ENCODE data around the gene POTEJ.
"Not testable (repeated sequence)": the region's sequence is repeated elsewhere in the genome, so short reads cannot be mapped to it uniquely, and the experiment has no call there.

POTEJ gene

DNA sequence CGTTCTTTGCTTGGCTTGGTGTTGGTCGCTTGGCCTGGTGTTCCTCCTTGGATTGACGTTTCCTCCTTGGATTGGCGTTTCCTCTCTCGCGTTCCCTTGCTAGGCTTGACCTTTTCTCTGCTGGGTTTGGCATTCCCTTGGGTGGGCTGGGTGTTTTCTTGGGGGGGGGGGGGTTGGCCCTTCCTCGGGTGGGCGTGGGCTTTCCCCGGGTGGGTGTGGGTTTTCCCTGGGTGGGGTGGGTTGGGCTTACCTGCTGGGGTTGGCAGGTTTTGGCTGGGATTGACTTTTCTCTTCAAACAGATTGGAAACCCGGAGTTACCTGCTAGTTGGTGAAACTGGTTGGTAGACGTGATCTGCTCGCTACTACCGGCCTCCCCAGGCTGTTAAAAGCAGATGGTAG, at the start of gene POTEJ:
Gene POTEJ, plus strand, starts transcription at position 301 of the 400 bp plus-strand sequence. Its CDS starts 93 bp downstream, at position 394.
- DNase-seq (ENCODE audit: low read depth) = not testable (repeated sequence)

DNA sequence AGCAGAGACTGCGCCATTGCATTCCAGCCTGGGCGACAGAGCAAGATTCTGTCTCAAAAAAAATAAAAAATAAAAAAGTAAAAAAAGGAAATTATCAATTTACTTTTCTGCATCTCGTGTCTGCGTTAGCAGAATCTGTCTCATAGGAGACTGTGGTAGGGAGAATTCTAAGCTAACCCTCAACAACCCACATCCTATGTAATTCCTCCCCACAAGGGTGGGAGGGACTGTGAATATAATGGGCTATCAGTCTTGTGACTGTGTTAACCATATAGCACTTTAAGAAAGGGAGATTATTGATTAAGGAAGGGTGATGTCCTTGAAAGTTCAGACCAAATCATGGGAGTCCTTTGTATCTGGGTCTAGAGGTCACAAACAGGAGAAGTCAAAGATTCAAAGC, 45.1 kb upstream of the POTEJ start:
- DNase-seq (ENCODE audit: low read depth) = not testable (repeated sequence)

DNA sequence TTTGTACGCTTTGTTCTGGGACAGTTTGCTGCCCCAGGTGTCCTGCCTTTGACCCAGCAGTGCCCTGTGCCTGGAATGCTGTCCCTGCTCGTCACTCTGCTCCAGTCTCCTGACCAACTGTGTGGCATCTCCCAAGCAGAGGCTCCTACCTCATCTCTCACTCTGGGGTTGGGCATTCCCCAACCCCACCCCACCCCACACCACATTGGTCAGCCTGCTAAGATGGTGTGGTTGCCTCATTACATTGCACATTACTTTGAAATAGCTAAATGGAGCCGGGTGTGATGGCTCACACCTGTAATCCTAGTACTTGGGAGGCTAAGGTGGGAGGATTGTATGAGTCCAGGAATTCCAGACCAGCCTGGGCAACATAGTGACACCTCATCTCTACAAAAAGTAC, 39.3 kb upstream of the POTEJ start:
- DNase-seq (ENCODE audit: low read depth) = not testable (repeated sequence)

DNA sequence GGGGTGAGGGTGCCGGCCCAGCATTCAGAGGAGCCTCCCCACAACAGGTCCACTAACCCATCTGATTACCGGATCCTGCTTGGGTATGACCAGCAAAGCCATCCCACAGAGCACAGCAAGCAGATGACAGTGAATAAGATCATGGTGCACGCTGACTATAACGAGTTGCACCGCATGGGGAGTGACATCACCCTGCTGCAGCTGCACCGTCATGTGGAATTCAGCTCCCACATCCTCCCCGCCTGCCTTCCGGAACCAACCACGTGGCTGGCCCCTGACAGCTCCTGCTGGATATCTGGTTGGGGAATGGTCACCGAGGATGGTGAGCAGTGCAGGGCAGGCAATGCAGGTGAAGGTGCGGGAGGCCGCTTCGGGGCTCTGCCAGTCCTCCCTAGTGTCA, 37.0 kb upstream of the POTEJ start:
- not testable (repeated sequence) for DNase-seq (ENCODE audit: low read depth)

DNA sequence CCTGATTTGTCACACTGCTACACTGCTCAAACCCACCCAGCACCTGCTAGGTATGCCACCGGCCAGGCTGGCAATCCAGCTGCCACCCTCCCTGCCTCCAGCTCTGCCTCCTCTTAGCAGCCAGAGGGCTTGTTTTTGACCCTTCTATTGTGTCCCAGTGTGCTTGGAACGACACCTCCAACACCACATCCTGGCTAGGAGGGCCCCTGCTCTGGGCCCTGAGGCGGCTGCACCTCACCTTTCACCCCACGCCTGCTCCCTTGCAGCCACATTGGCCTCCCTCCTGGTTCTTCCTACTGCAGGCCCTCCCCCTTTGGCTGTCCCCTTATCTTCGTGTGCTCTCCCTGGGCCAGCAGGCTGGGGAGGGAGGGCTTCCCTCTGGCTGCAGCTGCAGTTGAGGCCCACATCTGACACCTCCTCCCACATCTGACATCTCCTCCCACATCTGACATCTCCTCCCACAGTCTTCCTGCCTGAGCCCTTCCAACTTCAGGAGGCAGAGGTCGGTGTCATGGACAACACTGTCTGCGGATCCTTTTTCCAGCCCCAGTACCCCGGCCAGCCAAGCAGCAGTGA, 34.9 kb upstream of the POTEJ start:
- not testable (repeated sequence) for DNase-seq (ENCODE audit: low read depth)

DNA sequence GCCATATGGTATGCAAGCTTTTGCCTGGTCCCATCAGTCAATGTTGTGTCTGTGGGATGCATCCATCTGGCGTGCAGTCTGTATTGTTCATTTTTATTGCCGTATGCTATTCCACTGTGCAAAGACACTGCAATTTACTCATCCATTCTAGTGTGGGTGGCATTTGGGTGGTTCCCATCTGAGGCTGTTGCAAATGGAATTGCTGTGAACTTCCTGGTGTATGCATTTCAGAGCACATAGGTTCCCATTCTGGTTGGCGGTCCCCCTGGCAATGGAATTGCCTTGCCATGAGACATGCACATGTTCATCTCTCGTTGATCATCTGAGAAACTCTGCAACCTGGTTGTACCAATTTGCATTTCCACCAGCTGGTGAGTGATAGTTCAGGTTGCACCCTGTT, 33.7 kb upstream of the POTEJ start:
- not testable (repeated sequence) for DNase-seq (ENCODE audit: low read depth)

DNA sequence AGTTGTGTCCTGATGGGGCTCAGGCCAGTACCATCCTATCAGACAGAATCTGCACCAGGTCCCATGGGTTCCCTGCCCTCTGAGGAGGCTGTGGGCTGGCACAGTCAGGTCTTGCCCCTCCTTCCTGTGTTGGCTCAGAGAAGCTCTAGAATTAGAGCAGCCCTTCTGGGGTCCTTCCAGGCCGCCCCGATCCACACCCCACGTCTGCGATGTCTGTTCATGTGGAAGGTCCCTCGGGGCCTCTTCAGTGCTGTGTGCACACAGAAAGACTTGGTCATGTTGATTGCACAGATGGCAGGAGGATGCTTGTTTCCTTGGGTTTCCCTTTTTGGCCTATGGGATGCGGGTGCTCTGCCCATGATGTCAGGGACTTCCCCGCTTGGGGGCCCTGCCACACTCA, 32.1 kb upstream of the POTEJ start:
- not testable (repeated sequence) for DNase-seq (ENCODE audit: low read depth)

DNA sequence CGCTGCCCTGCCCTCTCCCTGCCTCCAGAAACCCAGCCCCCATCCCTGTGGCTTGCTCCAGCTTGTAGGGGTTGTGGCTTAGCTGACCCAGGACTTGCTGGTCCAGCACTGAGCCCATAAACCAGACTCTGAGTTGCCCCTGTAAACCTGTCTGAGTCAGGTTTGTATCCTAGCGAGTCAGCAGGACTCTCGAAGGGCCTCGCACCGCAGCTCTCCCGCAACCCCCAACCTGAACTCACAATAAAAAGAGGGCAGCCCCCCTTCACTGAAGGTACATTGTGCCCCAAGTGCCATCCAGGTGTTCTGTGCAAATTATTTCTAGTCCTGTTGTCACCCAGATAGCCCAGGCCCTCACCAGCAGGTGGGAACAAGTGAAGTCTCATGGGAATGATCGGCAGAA, 29.7 kb upstream of the POTEJ start:
- not testable (repeated sequence) for DNase-seq (ENCODE audit: low read depth)

DNA sequence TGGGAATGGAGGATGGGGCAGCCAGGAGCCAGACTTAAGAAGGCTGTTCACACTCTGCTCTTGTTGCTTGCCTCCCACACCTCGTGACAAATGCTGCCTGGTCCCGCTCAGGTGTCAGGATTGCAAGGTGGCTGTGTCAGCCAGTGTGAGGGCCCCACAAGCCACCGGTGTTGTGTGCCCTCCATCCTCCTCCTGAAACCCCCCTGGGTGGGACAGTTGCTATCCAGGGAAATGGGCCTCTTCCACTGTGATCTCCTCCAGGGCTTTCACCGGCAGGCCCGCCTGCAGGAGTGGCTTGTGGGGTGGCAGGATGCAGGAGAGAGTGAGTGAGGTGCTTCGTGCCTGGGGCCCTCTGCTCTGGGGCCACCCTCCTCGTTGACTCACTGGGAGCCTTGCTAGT, 28.3 kb upstream of the POTEJ start:
- not testable (repeated sequence) for DNase-seq (ENCODE audit: low read depth)

DNA sequence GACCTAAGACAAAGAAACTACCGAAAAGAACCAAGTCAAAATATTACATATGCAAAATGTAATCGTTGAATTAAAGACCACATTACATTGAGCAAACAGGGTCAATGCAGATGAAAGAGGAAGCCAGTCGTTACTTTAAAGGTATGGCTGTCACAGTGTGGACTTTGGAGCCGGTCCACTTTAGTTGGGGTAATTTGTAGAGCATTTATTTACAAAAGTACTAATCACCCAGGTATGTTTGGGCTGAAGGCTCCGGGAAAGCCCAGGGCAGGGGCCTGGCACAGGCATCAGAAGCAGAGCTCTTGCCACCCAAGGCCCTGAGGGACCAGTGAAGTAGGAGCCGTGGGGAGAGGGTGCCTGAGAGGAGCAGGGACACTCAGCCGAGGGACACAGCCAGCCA, 27.7 kb upstream of the POTEJ start:
- DNase-seq (ENCODE audit: low read depth) = not testable (repeated sequence)

DNA sequence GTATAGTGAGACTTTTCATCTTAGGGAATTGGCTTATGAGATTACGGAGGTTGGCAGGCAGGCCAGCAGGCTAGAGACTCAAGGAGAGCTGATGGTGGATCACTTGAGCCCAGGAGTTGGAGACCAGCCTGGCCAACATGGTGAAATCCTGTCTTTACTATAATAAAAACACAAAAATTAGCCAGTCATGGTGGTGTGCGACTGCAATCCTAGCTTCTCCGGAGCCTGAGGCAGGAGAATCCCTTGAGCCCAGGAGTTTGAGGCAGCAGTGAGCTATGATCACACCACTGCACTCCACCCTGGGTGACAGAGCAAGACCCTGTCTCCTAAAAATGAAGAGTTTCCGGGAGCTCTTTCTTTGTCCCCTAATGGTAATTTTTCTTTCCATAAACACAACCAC, 26.5 kb upstream of the POTEJ start:
- not testable (repeated sequence) for DNase-seq (ENCODE audit: low read depth)

DNA sequence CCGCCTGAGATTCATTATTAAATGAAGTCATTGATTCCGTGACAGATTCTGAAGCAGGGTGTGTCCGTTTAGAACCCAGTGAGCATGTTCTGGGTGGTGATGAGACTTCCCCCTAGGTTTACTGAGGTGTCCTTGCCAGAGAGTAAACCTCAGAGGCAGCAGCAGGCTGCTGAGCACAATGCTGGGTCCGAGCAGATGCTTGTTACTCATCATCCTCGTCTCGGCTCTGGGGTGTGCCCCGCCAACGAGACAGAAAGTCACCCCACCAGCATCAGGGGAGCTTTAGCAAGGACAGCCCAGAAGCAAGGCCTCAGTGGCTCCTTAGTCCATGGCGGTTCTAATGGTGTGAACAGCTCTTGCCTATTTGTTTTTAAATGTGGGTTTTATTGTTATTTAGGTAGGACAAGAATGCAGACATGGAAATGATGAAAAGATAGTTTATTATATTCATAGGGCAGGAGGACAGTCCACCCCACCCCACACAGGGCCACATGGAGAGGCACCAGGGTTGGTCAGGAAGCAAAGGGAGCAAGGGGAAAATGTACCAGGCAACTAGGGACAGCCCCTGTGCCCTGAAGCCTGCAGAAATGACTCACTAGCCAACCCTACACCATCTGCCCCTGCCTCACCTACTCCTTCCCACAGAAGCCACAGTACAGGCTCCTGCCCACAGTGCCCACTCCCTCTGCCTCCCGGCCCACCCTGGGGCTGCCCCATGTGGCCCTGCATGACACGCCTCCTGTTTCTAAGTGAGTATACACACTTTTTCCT, 22.4 kb upstream of the POTEJ start:
- not testable (repeated sequence) for DNase-seq (ENCODE audit: low read depth)

DNA sequence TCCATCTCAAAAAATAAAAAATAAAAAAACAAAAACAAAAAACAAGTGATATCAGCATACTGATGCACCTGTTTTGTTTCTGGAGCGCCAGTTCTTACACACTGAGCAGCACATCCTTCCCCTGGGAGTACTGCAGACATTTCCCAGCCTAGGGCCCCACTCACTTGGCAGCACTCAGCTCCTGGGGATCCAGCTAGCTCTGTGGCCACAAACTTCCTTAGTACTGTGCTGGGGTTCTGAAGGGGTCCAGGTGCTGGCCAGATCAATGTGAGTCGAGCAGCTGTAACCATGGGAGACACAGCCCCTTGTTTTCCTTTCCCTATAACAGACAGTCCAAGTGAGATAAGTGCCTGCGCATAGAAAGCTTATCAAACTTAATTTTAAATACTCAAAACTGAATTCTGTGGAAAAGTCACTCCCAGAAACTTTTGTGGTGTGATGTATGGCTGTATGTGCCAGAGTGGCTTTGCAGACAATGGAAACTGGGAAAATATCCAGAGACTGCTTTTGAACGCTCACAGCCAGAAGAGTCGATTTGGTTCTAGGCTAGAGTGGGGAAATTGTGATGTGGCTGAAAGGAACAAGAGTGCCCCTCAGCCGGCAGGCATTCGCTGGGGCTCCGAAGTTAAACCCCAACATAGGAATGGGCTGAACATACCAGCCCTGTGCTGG, 20.9 kb upstream of the POTEJ start:
- not testable (repeated sequence) for DNase-seq (ENCODE audit: low read depth)

DNA sequence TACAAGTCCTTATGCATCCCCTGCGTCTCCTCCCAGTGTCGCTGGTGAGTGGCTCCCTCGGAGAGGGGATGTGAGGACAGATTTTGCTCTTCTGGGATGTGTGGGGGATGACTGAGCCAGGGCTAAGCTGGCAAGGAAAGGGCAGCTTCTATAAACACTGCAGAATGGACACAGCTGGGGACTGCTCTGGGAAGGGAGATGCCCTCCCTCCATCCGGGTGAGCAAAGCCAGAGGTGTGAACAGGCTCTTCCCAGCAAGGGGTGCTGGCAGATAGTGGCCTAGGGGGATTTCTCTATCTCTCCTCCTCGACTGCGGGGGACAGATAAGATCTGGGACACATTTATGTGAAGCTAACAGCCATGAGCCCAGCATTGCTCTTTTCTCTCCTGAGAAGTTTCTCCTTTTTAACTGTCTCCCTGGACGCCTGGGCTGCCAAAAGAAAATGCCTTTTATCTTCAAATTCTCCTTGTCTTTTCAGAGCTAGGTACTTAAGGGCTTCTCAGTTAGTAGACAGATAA, 20.3 kb upstream of the POTEJ start:
- DNase-seq (ENCODE audit: low read depth) = not testable (repeated sequence)

DNA sequence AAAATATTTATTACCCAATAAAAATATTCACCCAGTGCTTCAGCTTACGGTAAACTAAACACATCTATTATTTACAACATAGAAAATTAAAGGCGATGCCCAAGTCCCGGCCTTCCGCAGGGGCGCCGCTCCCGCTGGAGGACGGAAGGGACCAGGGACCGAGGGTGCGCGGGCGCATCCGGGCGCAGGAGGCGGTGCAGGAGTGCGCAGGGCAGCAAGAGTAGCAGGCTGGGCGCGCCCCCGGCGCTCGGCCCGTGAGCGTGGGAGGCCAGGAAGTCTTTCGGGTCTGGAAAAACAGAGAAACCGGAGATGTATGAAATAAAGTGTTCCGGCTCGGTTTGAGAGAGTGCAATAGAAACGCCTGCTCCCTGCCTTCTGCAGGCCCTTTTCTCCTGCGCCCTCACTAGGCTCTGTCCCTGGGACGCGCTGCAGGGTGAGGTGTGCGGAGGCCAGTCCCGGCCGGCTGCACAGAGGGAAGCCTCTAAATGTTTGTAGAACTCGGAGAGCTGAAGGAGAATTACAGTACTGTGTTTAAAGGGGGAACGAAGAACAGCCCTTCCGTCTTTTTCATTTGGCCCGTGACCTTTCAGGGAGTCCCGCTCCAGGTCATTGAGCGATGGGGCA, 18.3 kb upstream of the POTEJ start:
- not testable (repeated sequence) for DNase-seq (ENCODE audit: low read depth)

DNA sequence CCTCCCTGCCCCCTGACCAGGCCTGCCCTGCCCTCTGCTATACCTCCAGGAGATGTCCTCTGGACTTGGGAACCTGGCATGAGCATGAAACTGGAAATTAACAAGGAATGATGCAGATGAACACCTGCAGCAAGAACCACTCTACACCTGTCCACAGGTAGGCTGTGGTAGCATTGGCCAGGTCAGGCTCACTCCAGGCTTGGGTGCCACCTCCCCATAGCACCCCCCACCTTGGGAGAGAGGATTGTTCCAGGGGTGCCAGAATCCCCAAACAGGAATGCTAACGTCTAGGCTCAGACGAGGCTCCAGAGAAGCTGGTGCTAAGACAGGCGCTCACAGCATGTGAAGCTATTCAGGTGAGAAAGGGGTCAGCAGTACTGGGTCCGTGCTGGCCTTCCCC, 17.2 kb upstream of the POTEJ start:
- not testable (repeated sequence) for DNase-seq (ENCODE audit: low read depth)

DNA sequence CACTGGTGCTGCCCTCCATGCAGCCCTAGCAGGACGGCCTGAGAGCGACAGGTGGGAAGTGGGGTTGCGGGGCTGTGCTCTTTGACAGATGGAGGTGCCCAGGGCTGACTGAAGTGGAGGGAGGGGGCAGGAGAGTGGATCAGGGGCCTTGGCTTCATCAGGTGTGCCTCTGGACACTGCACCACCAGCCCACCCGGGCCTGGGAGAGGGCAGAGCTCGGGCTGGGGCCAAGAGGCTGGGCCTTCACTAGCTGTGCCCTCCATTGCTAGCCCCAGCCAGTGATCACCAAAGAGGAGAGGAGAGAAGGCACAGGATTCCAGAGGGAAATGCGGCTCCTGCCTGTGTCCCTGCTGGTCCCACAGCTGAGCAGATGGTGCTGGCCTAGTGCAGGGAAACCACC, 14.5 kb upstream of the POTEJ start:
- DNase-seq (ENCODE audit: low read depth) = not testable (repeated sequence)

DNA sequence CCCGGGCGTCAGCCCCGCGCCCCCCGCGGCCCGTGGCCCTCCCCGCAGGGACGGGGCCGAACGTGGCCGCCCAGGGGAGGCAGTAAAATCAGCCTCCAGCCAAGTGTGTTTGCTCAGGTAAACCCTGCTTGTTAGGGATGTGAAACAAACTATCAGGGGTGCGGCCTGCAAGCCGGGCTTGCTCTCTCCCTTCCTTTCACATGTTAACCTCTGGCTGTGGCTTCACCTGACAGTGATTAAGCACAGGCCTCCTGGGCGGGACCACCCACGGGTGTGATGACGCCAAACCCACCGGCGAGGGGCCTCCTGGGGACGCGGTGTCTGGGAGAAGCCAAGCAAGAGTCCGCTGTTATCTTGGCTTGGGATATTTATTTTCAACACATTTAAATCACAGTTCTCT, 13.2 kb upstream of the POTEJ start:
- not testable (repeated sequence) for DNase-seq (ENCODE audit: low read depth)

DNA sequence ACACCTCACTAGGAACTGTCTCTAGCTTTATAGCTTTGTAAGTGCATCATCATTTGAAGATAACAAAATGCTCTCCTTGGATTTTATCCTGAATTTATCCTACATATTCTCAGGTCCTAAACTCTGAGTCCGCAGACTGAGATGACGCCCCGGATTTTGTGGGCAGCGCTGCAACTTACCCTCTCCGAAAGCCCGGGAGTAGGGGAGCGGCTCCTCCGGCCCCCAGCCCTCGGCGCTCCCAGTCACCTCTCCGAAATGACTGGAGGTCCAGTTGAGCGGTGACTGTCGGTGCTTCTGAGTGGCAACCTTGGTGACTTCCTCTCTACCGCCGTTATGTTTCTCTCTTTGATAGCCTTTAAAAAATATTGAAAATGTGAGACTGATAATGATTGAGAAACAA, 12.8 kb upstream of the POTEJ start:
- not testable (repeated sequence) for DNase-seq (ENCODE audit: low read depth)

DNA sequence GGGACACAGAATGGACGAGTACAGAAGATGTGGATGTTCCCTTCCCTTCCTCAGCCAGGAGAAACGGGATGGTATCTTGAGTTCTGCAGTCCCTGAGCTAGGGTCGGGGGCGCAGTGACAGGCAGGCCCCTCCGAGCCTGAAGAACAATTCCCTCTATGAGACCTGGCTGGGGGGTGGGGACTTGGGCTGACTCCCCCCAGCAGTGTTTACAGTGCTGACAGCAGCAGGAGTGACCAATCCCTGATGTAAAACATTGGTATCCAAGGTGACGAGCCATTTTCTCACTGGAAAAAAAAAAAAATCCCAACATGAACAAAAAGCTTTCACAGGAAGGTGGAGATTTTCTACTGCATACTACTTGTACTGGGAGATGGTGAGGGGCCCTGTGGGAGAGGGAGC, 11.8 kb upstream of the POTEJ start, which contains the start of gene CFC1:
Gene CFC1, minus strand, starts transcription at position 183 of the 400 bp plus-strand sequence. CDS start 288 bp downstream, outside the sequence.
- DNase-seq (ENCODE audit: low read depth) = not testable (repeated sequence)

DNA sequence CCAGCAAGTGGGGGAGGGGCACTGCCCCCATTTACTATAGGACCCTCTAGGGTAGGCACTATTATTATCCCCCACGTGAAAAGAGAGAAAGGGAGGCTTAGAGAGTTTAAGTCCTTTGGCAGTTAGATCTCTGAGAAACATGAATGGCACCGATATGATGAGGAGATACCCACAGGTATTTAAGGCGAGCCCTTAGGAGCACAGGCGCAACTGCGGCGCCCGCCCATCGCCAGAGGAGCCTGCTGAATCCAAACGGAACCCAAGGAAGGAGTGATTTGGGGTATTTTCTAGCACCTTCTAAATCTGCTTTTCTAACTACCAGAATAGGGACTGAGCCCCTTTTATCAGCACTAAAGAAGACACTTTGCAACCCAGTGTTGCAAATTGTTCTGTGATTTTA, 11.3 kb upstream of the POTEJ start:
- DNase-seq (ENCODE audit: low read depth) = not testable (repeated sequence)

DNA sequence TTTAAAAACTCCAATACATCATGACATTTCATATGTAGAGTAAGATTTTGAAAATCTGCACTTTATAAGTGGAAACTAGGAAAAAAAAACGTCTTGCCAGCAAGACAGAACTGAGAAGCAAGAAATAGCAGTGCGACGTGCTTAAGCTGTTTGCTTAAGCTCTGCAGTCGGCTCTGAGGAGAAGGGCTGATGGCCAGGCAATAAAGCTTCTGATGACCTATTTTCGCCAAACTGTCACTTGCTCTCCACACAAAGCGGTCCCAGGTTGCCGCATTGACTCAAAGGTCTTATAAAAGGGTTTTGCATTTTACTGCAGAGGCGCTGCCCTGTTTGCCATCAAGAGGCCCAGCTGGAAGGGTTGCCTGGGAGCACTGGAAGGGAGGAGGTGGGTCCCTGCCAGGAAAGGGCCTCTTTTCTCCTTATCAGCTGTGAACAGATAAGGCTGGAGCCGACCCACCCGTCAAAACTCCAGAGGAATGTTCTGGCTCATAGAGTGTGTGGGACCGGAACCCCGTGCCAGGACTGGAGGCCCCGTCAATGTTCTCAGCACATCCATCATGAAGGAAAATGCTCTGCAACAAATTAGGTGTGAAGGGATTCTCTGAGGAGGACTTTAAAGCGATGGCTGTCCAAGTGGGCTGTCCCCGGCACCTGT, 9.5 kb upstream of the POTEJ start:
- DNase-seq (ENCODE audit: low read depth) = not testable (repeated sequence)
